MCF 10A (cell line): Measurements from ENCODE around the gene WWOX. TPM values are rescaled to one million over a fixed set of nuclear protein-coding genes. Genes with fewer than 3 reads are reported as not detected.

Experiments
- BruUV-seq: library from RNA; stranded (reverse); fragments of 400-500 nt; replicated peaks from 2 replicates; lab custom pipeline; 2021; lab: Mats Ljungman, UMichigan
- CTCF ChIA-PET: fragments of 300-600 bp; sonication (Branson Sonifier 250); formaldehyde crosslinking; extraction: SDS; loops from one replicate; lab custom pipeline; 2021; ENCODE audit warnings: antibody characterized with exemption, inconsistent platforms; lab: Yijun Ruan, JAX
- POLR2A ChIA-PET: fragments of 300-600, 350-650 bp; sonication (Branson Sonifier 250); formaldehyde crosslinking; extraction: SDS; loops from one replicate; lab custom pipeline; 2020; ENCODE audit warnings: antibody characterized with exemption, inconsistent platforms; lab: Yijun Ruan, JAX
- DNase-seq: peaks from one replicate; pipeline ENCODE4 v3.0.0-alpha.2; 2018; ENCODE audit not compliant: unreplicated experiment
- H3K27ac Mint-ChIP-seq: one replicate; pipeline ENCODE4 v1.8.0; 2022; ENCODE audit warnings: mild to moderate bottlenecking, low read depth, mixed read lengths; ENCODE audit not compliant: unreplicated experiment
- H3K27me3 Mint-ChIP-seq: one replicate; pipeline ENCODE4 v1.8.0; 2022; ENCODE audit warnings: mixed read lengths; ENCODE audit not compliant: insufficient read depth, unreplicated experiment
- H3K36me3 Mint-ChIP-seq: one replicate; pipeline ENCODE4 v1.8.0; 2022; ENCODE audit warnings: mild to moderate bottlenecking, moderate library complexity, mixed read lengths; ENCODE audit not compliant: insufficient read depth, unreplicated experiment
- H3K4me1 Mint-ChIP-seq: one replicate; pipeline ENCODE4 v1.8.0; 2022; ENCODE audit warnings: mixed read lengths; ENCODE audit not compliant: insufficient read depth, unreplicated experiment
- H3K4me3 Mint-ChIP-seq: one replicate; pipeline ENCODE4 v1.8.0; 2022; ENCODE audit warnings: mild to moderate bottlenecking, moderate library complexity, mixed read lengths; ENCODE audit not compliant: unreplicated experiment
- H3K9me3 Mint-ChIP-seq: one replicate; pipeline ENCODE4 v1.8.0; 2022; ENCODE audit warnings: mixed read lengths; ENCODE audit not compliant: unreplicated experiment
- intact Hi-C: fragments of 100-400 bp; cut with micrococcal nuclease; formaldehyde crosslinking; loops from 2 replicates; pipeline ENCODE4 v1.14.1; 2022
- total RNA-seq: library from RNA; stranded (reverse); gene quantifications from 2 replicates; pipeline ENCODE4 v1.2.3, GENCODE V29; 2022
- TF ChIP-seq, protein P1 (sequence below): fragments of 200-600 bp; IDR thresholded peaks from one replicate; pipeline ENCODE4 v1.8.0; 2022; ENCODE audit warnings: antibody characterized with exemption, mild to moderate bottlenecking; ENCODE audit not compliant: unreplicated experiment

Gene WWOX
- total RNA-seq, 1 experiment from 2014 or later, result 18.1 TPM

DNA sequence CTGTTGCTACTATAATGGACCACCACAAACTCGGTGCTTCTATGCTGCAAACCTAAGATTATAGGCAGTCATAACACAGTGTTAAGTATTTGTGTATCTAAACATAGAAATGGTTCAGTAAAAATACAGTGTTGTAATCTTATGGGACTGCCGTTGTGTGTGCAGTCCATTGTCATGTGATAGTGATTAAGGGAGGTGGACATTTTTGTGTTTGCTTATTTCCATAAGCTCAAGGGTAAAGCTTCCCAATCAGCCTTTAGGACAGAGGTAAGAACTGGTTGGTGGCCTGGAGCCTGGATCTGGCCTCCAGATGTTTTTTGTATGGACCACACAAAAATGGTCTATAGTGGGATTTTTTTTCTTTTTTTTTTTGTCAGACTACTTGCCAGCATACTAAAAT is 29.9 kb downstream of the WWOX start:
- peaks cover 8% of the 10 kb centered on the region for H3K9me3 Mint-ChIP-seq
- no peak overlapping the region for H3K4me3 Mint-ChIP-seq
- POLR2A ChIA-PET, result interaction anchor here (0.5 kb wide), 1 partner anchor 1814 kb away, joined by 3 read pairs; no protein-coding TSS in a partner anchor
- CTCF ChIA-PET, result interaction anchor here (0.6 to 1.9 kb wide), 8 partner anchors 21 to 1578 kb away, joined by 3 to 6 read pairs (median 4); partner anchors contain the start of gene WWOX
- BruUV-seq, result no TSS peak
- no peak overlapping the region for H3K27ac Mint-ChIP-seq
- no peaks in the 10 kb centered on the region for H3K36me3 Mint-ChIP-seq
- DNase-seq, result no peak
- H3K27me3 Mint-ChIP-seq, result no peaks in the 10 kb centered on the region
- TF ChIP-seq, protein P1, sequence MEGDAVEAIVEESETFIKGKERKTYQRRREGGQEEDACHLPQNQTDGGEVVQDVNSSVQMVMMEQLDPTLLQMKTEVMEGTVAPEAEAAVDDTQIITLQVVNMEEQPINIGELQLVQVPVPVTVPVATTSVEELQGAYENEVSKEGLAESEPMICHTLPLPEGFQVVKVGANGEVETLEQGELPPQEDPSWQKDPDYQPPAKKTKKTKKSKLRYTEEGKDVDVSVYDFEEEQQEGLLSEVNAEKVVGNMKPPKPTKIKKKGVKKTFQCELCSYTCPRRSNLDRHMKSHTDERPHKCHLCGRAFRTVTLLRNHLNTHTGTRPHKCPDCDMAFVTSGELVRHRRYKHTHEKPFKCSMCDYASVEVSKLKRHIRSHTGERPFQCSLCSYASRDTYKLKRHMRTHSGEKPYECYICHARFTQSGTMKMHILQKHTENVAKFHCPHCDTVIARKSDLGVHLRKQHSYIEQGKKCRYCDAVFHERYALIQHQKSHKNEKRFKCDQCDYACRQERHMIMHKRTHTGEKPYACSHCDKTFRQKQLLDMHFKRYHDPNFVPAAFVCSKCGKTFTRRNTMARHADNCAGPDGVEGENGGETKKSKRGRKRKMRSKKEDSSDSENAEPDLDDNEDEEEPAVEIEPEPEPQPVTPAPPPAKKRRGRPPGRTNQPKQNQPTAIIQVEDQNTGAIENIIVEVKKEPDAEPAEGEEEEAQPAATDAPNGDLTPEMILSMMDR, result no peak
- intact Hi-C loops, result loop anchor here (10.0 kb wide), 1 partner anchor 645 kb away; no protein-coding TSS in a partner anchor
- H3K4me1 Mint-ChIP-seq, result no peaks in the 10 kb centered on the region

DNA sequence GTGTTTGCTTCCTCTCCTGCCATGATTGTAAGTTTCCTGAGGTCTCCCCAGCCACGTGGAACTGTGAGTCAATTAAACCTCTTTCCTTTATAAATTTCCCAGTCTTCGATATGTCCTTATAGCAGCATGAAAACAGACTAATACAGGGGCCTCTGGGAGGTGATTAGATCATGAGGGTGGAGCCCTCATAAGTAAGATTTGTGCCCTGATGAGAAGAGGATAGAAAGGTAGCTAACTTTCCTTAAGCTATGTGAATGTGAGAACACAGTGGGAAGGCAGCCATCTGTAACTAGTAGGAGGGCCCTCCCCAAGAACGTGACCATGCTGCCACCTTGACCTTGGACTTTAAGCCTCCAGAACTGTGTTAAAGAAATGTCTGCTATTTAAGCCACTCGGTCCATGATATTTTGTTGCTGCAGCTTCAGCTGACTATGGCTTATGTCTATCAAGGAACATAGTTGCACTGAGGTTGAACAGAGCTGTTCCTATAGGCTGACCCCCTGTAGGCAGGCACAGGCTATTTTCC is 30.7 kb downstream of the WWOX start:
- intact Hi-C loops, result no loop called here
- H3K36me3 Mint-ChIP-seq, result no peaks in the 10 kb centered on the region

DNA sequence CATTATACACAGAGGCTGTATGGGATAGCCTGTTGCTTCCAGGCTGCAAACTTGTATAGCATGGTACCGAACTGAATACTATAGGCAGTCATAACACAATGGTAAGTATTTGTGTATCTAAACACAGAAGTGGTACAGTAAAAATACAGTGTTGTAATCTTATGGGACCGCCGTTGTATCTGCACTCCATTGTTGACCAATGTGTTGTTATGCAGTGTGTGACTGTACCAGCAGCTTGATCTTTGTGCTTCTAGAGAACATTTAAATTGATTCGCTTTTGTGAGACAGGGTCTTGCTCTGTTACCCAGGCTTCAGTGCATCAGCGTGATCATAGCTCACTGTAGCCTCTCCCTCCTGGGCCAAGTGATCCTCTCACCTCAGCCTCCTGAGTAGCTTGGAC is 31.5 kb downstream of the WWOX start:
- no peak overlapping the region for H3K27ac Mint-ChIP-seq
- BruUV-seq, result no TSS peak
- no peak overlapping the region for H3K4me3 Mint-ChIP-seq
- no peaks in the 10 kb centered on the region for H3K27me3 Mint-ChIP-seq
- H3K4me1 Mint-ChIP-seq, result no peaks in the 10 kb centered on the region
- H3K36me3 Mint-ChIP-seq, result no peaks in the 10 kb centered on the region
- intact Hi-C loops, result no loop called here
- ChIA-PET POLR2A (no interaction called here), CTCF (interaction anchor here (0.6 to 1.6 kb wide), 3 partner anchors 128 to 1862 kb away, joined by 3 to 6 read pairs (median 5); no protein-coding TSS in a partner anchor)
- TF ChIP-seq, protein P1, result no peak
- H3K9me3 Mint-ChIP-seq, result peaks cover 8% of the 10 kb centered on the region
- no peak for DNase-seq

More for the DNA sequence above, 30.7 kb downstream of the WWOX start:
- H3K9me3 Mint-ChIP-seq, result peaks cover 8% of the 10 kb centered on the region
- ChIA-PET POLR2A (no interaction called here), CTCF (interaction anchor here (0.6 to 1.9 kb wide), 3 partner anchors 30 to 127 kb away, joined by 3 to 5 read pairs (median 4); partner anchors contain the start of gene WWOX)
- no peak overlapping the region for H3K27ac Mint-ChIP-seq
- no peaks in the 10 kb centered on the region for H3K4me1 Mint-ChIP-seq
- no peak overlapping the region for H3K4me3 Mint-ChIP-seq
- BruUV-seq, result no TSS peak
- TF ChIP-seq, protein P1, result no peak
- no peaks in the 10 kb centered on the region for H3K27me3 Mint-ChIP-seq
- no peak for DNase-seq

DNA sequence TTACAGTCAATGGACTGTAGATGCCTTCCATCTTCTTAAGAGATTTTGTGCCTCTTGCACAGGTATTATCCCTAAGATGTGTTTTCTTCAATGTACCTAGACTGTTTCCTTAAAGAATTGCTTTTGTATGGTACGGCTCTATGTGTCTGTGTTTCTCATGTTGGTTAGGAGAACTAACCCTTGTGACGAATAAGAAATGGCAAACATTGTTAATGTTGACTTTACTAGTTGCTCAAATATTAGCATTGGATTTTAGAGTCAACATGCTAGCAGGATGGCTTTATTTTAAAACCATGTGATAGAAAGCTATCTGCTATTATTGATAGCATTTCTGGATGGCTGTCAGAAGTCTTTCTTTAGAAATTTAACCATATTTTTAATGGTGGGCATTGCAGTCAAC is 34.5 kb downstream of the WWOX start:
- DNase-seq, result no peak
- ChIA-PET CTCF (interaction anchor here (1.0 to 2.9 kb wide), 6 partner anchors 10 to 131 kb away, joined by 3 to 36 read pairs (median 6); partner anchors contain the start of gene WWOX), POLR2A (interaction anchor here (0.6 kb wide), 1 partner anchor 302 kb away, joined by 4 read pairs; no protein-coding TSS in a partner anchor)
- Mint-ChIP-seq H3K36me3 (no peaks in the 10 kb centered on the region), H3K9me3 (peaks cover 8% of the 10 kb centered on the region), H3K27me3 (no peaks in the 10 kb centered on the region), H3K4me3 (no peak overlapping the region), H3K27ac (no peak overlapping the region), H3K4me1 (no peaks in the 10 kb centered on the region)
- no TSS peak for BruUV-seq
- intact Hi-C loops, result no loop called here
- TF ChIP-seq, protein P1, result no peak
